Esophagus mucosa (tissue), 1 donor: Measurements from ENCODE around the gene GPC5. TPM values are rescaled to one million over a fixed set of nuclear protein-coding genes. Genes with fewer than 3 reads are reported as not detected.

Experiments used
- ATAC-seq: fragments of 200-7000 bp; cut with Tn5 transposase; one replicate; pipeline ENCODE4 v1.9.1; 2020
- total RNA-seq: library from RNA; stranded (reverse); gene quantifications from one replicate; pipeline ENCODE4 v1.2.4, GENCODE V29; 2023
- donor health status: DM: yes; HTN: yes; CAD: no.

GPC5 gene
- total RNA-seq, 1 donor from 2014 or later, result not detected

- no peak for ATAC-seq
Measured at GRCh38 chr13:92575777-92576176, 1177.4 kb downstream of the GPC5 start.

GRCh38 chr13:92578358-92578757, 1179.9 kb downstream of the GPC5 start:
- ATAC-seq, result no peak

- ATAC-seq, result no peak
Measured at GRCh38 chr13:92589955-92590354, 1191.5 kb downstream of the GPC5 start.

GRCh38 chr13:92590503-92590908, 1192.1 kb downstream of the GPC5 start:
- no peak for ATAC-seq

GRCh38 chr13:92591117-92591516, 1192.7 kb downstream of the GPC5 start:
- ATAC-seq, result no peak

GRCh38 chr13:92592757-92593156, 1194.3 kb downstream of the GPC5 start:
- no peak for ATAC-seq

GRCh38 chr13:92602560-92602959, 1204.1 kb downstream of the GPC5 start:
- ATAC-seq, result no peak

- no peak for ATAC-seq
Measured at GRCh38 chr13:92609376-92609775, 1211.0 kb downstream of the GPC5 start.

GRCh38 chr13:92612892-92613291, 1214.5 kb downstream of the GPC5 start:
- no peak for ATAC-seq

- no peak for ATAC-seq
Measured at GRCh38 chr13:92613921-92614320, 1215.5 kb downstream of the GPC5 start.

- ATAC-seq, result no peak
Measured at GRCh38 chr13:92621985-92622384, 1223.6 kb downstream of the GPC5 start.

- ATAC-seq, result no peak
Measured at GRCh38 chr13:92622905-92623304, 1224.5 kb downstream of the GPC5 start.

GRCh38 chr13:92626274-92626673, 1227.9 kb downstream of the GPC5 start:
- ATAC-seq, result no peak

- no peak for ATAC-seq
Measured at GRCh38 chr13:92640936-92641335, 1242.5 kb downstream of the GPC5 start.

GRCh38 chr13:92649140-92649813, 1250.9 kb downstream of the GPC5 start:
- no peak for ATAC-seq

GRCh38 chr13:92656103-92656502, 1257.7 kb downstream of the GPC5 start:
- no peak for ATAC-seq

- no peak for ATAC-seq
Measured at GRCh38 chr13:92656648-92657047, 1258.2 kb downstream of the GPC5 start.

- ATAC-seq, result no peak
Measured at GRCh38 chr13:92657565-92657964, 1259.1 kb downstream of the GPC5 start.

- ATAC-seq, result no peak
Measured at GRCh38 chr13:92658293-92658692, 1259.9 kb downstream of the GPC5 start.

- ATAC-seq, result no peak
Measured at GRCh38 chr13:92661406-92661805, 1263.0 kb downstream of the GPC5 start.

- no peak for ATAC-seq
Measured at GRCh38 chr13:92668157-92668556, 1269.7 kb downstream of the GPC5 start.

GRCh38 chr13:92670096-92670495, 1271.7 kb downstream of the GPC5 start:
- ATAC-seq, result no peak

GRCh38 chr13:92671821-92672220, 1273.4 kb downstream of the GPC5 start:
- ATAC-seq, result no peak

GRCh38 chr13:92676246-92676645, 1277.8 kb downstream of the GPC5 start:
- ATAC-seq, result no peak

- ATAC-seq, result no peak
Measured at GRCh38 chr13:92677571-92677970, 1279.2 kb downstream of the GPC5 start.
